GM21360 (cell line): ENCODE measurements around the gene UPK3BL1.

Experiments
- ATAC-seq: cut with Tn5 transposase; IDR thresholded peaks from one replicate; pipeline ENCODE4 v1.9.1; 2021; ENCODE audit warnings: mild to moderate bottlenecking, moderate library complexity; ENCODE audit not compliant: unreplicated experiment

UPK3BL1 gene

GRCh38 chr7:102589857-102590256, 52.7 kb downstream of the UPK3BL1 start:
- peak; percentile 52 for ATAC-seq
